Measurements from ENCODE around the gene SLX4IP.

Gene SLX4IP

DNA sequence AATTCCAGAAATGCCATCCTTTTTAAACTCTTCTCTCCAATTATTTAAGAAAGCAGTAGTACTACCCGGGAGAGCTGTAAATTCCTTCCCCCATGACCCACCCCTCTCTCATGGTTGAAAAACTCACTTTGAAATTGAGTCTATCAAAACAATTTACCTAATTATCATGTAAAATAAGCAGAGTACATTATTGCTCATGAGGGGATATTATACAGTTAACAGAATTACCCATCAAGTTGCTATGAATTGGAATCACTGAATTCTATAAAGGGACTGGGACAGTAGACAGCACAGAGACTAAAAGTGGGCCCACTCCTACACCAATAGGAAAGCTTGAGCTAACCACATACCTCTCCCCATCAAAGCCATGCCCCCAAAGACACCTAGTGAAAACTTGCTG lies 222.3 kb downstream of the SLX4IP start:
- H3K9ac ChIP-seq (ENCODE audit: low read depth in 1 of 2, low read length in 2 of 2) = no peak overlapping the region
- no peak overlapping the region for H3K4me3 ChIP-seq (ENCODE audit: low read length in 2 of 2)
- no peaks in the 10 kb centered on the region for H3K27me3 ChIP-seq (ENCODE audit: control insufficient read depth in 2 of 2, insufficient read depth in 2 of 2, low read length in 2 of 2)
- H3K4me1 ChIP-seq (ENCODE audit: control insufficient read depth in 2 of 2, insufficient read depth in 2 of 2, low read length in 2 of 2) = peaks cover 15 to 22% of the 10 kb centered on the region in 2 donors
- H3K27ac ChIP-seq (ENCODE audit: low read depth in 2 of 2, low read length in 2 of 2) = no peak overlapping the region
- peaks cover 63 to 65% of the 10 kb centered on the region in 2 donors for H3K36me3 ChIP-seq (ENCODE audit: control insufficient read depth in 2 of 2, insufficient read depth in 2 of 2, low read length in 2 of 2)
- H3K9me3 ChIP-seq (ENCODE audit: control insufficient read depth in 2 of 2, low read length in 2 of 2) = no peaks in the 10 kb centered on the region

DNA sequence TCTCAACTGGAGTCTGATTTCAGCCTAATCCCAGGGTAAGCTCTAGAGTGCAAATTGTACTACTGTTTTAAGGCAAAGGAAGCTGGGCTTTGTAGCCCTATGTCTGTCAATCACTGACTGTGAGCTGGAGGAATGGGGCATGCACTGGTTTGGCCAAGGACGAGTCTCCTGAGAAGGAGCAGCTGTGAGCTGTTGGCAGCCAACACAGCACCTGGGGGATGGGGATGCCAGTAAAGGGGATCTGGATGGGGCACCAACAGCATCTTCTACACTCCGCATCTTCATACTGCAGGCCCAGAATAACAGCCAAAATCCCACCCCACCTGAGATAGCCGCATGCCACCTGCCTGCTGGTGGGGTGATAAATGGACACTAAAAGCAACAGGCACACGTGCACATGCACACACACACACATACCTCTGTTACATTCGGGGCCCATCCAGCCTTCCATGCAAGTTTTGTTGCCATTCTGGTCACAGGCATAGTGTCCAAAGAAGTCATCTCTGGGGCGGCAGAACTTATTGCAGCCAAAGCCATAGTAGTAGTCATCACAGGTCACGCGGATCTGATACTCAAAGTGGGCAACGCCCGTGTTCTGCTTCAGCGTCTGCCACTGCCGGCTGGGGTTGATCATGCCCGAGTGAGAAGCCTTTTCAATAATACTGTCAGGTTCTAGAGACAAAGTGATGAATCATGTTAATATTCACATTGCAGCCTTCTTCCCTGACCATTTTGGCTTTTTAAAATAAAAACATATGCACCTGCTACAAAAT lies 223.1 kb downstream of the SLX4IP start:
- Histone ChIP-seq H3K4me3 (ENCODE audit: low read length in 2 of 2) (no peak overlapping the region), H3K9me3 (ENCODE audit: control insufficient read depth in 2 of 2, low read length in 2 of 2) (no peaks in the 10 kb centered on the region), H3K4me1 (ENCODE audit: control insufficient read depth in 2 of 2, insufficient read depth in 2 of 2, low read length in 2 of 2) (peaks cover 15 to 22% of the 10 kb centered on the region in 2 donors), H3K27me3 (ENCODE audit: control insufficient read depth in 2 of 2, insufficient read depth in 2 of 2, low read length in 2 of 2) (no peaks in the 10 kb centered on the region), H3K36me3 (ENCODE audit: control insufficient read depth in 2 of 2, insufficient read depth in 2 of 2, low read length in 2 of 2) (peaks cover 64 to 67% of the 10 kb centered on the region in 2 donors), H3K27ac (ENCODE audit: low read depth in 2 of 2, low read length in 2 of 2) (no peak overlapping the region), H3K9ac (ENCODE audit: low read depth in 1 of 2, low read length in 2 of 2) (no peak overlapping the region)

DNA sequence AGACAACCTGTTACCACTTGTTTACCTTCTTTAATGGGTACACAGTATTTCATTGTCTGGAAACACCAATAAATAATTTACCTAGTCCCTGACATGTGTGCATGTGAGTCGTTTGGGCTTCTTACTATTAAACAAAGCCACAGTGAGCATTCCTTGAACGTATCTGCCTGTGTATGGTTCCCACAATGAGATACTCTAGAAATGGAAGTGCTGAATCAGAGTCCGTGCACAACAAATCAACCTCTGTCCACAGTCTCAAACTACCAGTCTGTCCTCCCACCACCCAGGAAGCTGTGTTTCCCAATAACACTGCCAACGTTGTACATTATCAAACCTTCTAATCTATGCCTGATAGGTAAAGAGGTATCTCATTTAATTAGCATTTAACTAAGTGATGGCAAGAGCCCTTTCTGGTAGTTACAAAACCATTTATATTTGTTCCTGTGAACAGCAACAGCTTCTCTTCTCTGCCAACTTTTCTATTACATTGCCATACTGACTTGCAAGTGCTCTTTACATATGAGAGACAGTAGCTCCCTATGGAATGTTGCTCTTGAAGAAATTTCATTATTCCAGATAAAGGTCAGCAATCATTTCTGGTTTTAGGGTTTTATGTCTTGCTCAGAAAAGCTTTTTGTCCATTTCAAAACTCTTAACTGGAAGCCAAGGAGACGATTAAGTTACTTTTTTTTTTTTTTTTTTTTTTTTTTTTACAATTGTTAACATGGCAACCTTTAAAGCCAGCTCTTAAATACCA lies 223.9 kb downstream of the SLX4IP start:
- H3K27me3 ChIP-seq (ENCODE audit: control insufficient read depth in 2 of 2, insufficient read depth in 2 of 2, low read length in 2 of 2) = no peaks in the 10 kb centered on the region
- no peak overlapping the region for H3K27ac ChIP-seq (ENCODE audit: low read depth in 2 of 2, low read length in 2 of 2)
- peaks cover 15 to 22% of the 10 kb centered on the region in 2 donors for H3K4me1 ChIP-seq (ENCODE audit: control insufficient read depth in 2 of 2, insufficient read depth in 2 of 2, low read length in 2 of 2)
- H3K9ac ChIP-seq (ENCODE audit: low read depth in 1 of 2, low read length in 2 of 2) = no peak overlapping the region
- H3K4me3 ChIP-seq (ENCODE audit: low read length in 2 of 2) = no peak overlapping the region
- H3K9me3 ChIP-seq (ENCODE audit: control insufficient read depth in 2 of 2, low read length in 2 of 2) = no peaks in the 10 kb centered on the region
- H3K36me3 ChIP-seq (ENCODE audit: control insufficient read depth in 2 of 2, insufficient read depth in 2 of 2, low read length in 2 of 2) = peaks cover 67 to 73% of the 10 kb centered on the region in 2 donors

DNA sequence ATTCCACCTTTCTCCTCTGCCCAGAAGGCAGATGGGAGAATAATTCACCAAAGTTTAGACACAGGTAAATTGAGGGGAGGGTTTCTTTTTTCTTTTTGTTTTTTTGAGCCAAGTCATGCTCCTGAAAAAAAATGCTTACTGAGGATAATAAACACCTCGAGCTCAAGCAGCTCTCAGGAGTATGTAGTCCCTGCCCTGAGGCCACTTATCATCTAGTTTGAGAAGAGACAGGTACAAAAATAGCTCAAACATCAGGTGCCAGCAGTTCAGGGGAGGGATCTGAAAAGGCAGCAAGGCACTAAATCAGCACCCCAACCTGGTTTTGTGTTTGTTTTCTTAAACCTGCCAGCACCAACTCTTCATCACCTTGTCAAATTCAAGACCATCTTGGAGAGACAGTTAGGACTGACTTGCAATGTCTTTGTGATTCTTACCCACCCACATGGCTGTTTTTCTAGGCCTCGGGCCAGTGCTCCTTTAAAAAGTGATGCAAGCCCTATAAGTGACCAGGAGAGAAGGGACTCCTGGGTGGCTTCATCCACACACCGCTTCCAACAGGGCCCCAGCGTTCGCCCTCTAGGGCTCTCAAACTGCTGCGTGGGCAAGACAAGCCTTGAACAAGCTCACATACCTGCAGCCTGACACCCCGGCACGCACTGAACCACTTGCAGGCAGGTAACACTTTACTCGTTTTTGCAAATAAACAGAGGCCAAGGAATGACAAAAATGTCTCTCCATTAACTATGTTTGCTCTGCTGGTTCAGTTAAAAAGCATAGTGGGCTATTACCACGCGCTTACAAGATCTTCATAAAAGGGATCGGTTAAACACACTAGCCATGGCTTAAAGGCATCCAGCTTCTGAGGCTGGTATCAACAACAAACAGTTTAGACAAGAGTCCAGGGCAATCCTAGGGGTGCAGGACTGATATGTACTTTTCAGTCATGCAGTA lies 224.8 kb downstream of the SLX4IP start:
- H3K9me3 ChIP-seq (ENCODE audit: control insufficient read depth in 2 of 2, low read length in 2 of 2) = no peaks in the 10 kb centered on the region
- H3K27me3 ChIP-seq (ENCODE audit: control insufficient read depth in 2 of 2, insufficient read depth in 2 of 2, low read length in 2 of 2) = no peaks in the 10 kb centered on the region
- no peak overlapping the region for H3K27ac ChIP-seq (ENCODE audit: low read depth in 2 of 2, low read length in 2 of 2)
- peaks cover 14 to 15% of the 10 kb centered on the region in 2 donors for H3K4me1 ChIP-seq (ENCODE audit: control insufficient read depth in 2 of 2, insufficient read depth in 2 of 2, low read length in 2 of 2)
- peaks cover 68% of the 10 kb centered on the region in 2 donors for H3K36me3 ChIP-seq (ENCODE audit: control insufficient read depth in 2 of 2, insufficient read depth in 2 of 2, low read length in 2 of 2)
- no peak overlapping the region for H3K4me3 ChIP-seq (ENCODE audit: low read length in 2 of 2)
- no peak overlapping the region for H3K9ac ChIP-seq (ENCODE audit: low read depth in 1 of 2, low read length in 2 of 2)

DNA sequence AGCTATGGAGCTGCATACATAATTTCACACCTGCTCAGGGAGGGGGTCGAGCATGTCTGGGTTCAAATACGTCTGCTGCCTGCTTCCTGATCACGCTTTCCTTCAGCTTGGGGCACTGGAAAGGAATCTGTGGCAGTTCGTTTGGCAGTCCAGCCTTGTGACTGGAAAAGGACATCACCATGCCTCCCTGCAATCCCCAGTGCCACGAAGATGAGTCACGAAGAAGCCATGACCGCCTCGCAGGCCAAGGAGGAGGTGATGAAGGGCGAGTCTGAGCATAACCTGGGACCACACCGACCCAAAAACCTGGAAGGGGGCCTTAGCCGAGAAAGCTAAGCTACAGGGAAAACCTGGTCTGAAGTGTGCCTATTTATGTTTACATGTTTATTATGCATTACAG lies 225.6 kb downstream of the SLX4IP start:
- Histone ChIP-seq H3K27ac (ENCODE audit: low read depth in 2 of 2, low read length in 2 of 2) (no peak overlapping the region), H3K9me3 (ENCODE audit: control insufficient read depth in 2 of 2, low read length in 2 of 2) (no peaks in the 10 kb centered on the region), H3K27me3 (ENCODE audit: control insufficient read depth in 2 of 2, insufficient read depth in 2 of 2, low read length in 2 of 2) (no peaks in the 10 kb centered on the region), H3K9ac (ENCODE audit: low read depth in 1 of 2, low read length in 2 of 2) (no peak overlapping the region), H3K4me1 (ENCODE audit: control insufficient read depth in 2 of 2, insufficient read depth in 2 of 2, low read length in 2 of 2) (peaks cover 10 to 18% of the 10 kb centered on the region in 2 donors), H3K4me3 (ENCODE audit: low read length in 2 of 2) (no peak overlapping the region), H3K36me3 (ENCODE audit: control insufficient read depth in 2 of 2, insufficient read depth in 2 of 2, low read length in 2 of 2) (peaks cover 66 to 72% of the 10 kb centered on the region in 2 donors)

DNA sequence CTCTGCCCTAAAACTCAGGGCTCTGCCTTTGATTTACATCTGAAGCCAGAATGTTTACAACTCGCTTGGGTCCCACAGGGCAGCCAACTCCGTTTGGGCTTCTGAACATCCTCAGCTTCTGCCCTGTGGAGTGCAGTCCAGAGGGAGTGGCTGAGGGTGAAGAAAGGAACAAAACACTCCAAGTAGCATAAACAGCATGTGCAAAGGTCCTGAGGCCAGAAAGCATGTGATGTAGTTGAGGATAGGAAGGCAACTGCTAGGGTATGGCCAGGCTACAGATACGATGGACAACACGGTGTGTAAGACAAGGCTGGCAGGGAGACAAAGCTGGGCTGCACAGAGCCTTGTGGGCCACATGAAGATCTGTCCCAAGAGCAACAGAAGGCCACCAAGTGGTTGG lies 226.2 kb downstream of the SLX4IP start:
- Histone ChIP-seq H3K27me3 (ENCODE audit: control insufficient read depth in 2 of 2, insufficient read depth in 2 of 2, low read length in 2 of 2) (no peaks in the 10 kb centered on the region), H3K4me3 (ENCODE audit: low read length in 2 of 2) (no peak overlapping the region), H3K27ac (ENCODE audit: low read depth in 2 of 2, low read length in 2 of 2) (no peak overlapping the region), H3K4me1 (ENCODE audit: control insufficient read depth in 2 of 2, insufficient read depth in 2 of 2, low read length in 2 of 2) (peaks cover 10 to 22% of the 10 kb centered on the region in 2 donors), H3K36me3 (ENCODE audit: control insufficient read depth in 2 of 2, insufficient read depth in 2 of 2, low read length in 2 of 2) (peaks cover 63 to 72% of the 10 kb centered on the region in 2 donors), H3K9ac (ENCODE audit: low read depth in 1 of 2, low read length in 2 of 2) (no peak overlapping the region), H3K9me3 (ENCODE audit: control insufficient read depth in 2 of 2, low read length in 2 of 2) (no peaks in the 10 kb centered on the region)

DNA sequence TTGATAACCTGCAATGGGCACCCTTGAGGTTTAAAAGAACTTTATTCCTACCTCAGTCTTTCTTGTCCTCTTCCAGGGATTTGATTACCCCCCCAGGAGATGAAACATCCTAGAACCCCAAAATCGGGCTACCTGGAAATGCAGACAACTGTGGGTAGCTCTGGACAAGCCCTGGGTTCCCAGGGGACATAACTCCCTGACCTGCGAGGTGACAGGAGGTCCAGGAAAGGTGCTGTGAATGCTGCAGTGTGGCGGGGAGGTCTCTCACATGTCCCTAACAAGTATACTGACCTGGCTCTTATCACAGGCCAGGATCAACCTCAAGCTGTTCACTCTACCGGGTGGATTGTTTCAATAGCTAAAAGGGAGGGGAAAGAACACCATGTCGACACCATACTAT lies 227.0 kb downstream of the SLX4IP start:
- no peaks in the 10 kb centered on the region for H3K27me3 ChIP-seq (ENCODE audit: control insufficient read depth in 2 of 2, insufficient read depth in 2 of 2, low read length in 2 of 2)
- peaks cover 9 to 24% of the 10 kb centered on the region in 2 donors for H3K4me1 ChIP-seq (ENCODE audit: control insufficient read depth in 2 of 2, insufficient read depth in 2 of 2, low read length in 2 of 2)
- H3K4me3 ChIP-seq (ENCODE audit: low read length in 2 of 2) = no peak overlapping the region
- H3K9ac ChIP-seq (ENCODE audit: low read depth in 1 of 2, low read length in 2 of 2) = no peak overlapping the region
- no peaks in the 10 kb centered on the region for H3K9me3 ChIP-seq (ENCODE audit: control insufficient read depth in 2 of 2, low read length in 2 of 2)
- H3K27ac ChIP-seq (ENCODE audit: low read depth in 2 of 2, low read length in 2 of 2) = no peak overlapping the region
- peaks cover 64 to 73% of the 10 kb centered on the region in 2 donors for H3K36me3 ChIP-seq (ENCODE audit: control insufficient read depth in 2 of 2, insufficient read depth in 2 of 2, low read length in 2 of 2)

DNA sequence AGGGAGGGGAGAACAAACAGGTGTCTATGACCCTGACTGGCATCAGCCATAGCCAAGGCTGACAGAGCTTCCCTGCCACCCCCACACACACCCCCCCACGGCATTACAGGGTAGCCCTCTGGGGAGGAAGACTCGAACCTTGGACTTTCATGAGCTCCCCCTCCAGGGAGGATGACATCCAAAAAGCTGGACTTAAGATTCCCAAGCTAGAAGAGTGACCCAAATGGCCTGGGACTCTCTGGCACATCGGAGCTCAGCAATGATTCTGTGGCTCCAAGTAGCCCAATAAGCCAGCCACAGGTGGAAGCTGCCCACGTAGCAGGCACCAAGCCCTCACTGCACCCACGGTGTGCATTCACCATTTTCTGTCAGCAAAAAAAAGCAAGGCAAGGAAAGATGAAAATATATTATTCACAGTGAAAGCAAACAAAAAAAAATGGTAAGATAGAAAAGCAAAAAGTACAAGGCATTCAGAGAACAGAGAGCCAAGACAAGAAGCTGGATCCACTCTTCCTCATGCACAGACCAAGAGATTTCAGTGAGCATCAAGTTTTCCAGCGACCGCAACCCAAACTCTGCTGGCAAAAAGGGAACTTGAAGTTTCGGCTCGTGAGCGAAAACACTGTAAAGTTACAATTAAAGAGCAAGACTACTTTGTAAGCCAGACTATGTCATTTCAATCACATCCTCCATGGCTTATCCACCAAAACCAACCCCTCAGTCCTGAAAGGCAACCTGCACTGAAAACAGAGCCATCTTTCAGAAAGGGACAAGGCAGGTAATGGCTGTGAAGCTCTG lies 227.8 kb downstream of the SLX4IP start:
- Histone ChIP-seq H3K36me3 (ENCODE audit: control insufficient read depth in 2 of 2, insufficient read depth in 2 of 2, low read length in 2 of 2) (peaks cover 66 to 78% of the 10 kb centered on the region in 2 donors), H3K9ac (ENCODE audit: low read depth in 1 of 2, low read length in 2 of 2) (no peak overlapping the region), H3K27ac (ENCODE audit: low read depth in 2 of 2, low read length in 2 of 2) (no peak overlapping the region), H3K27me3 (ENCODE audit: control insufficient read depth in 2 of 2, insufficient read depth in 2 of 2, low read length in 2 of 2) (no peaks in the 10 kb centered on the region), H3K9me3 (ENCODE audit: control insufficient read depth in 2 of 2, low read length in 2 of 2) (no peaks in the 10 kb centered on the region), H3K4me3 (ENCODE audit: low read length in 2 of 2) (no peak overlapping the region), H3K4me1 (ENCODE audit: control insufficient read depth in 2 of 2, insufficient read depth in 2 of 2, low read length in 2 of 2) (peaks cover 15 to 24% of the 10 kb centered on the region in 2 donors)

DNA sequence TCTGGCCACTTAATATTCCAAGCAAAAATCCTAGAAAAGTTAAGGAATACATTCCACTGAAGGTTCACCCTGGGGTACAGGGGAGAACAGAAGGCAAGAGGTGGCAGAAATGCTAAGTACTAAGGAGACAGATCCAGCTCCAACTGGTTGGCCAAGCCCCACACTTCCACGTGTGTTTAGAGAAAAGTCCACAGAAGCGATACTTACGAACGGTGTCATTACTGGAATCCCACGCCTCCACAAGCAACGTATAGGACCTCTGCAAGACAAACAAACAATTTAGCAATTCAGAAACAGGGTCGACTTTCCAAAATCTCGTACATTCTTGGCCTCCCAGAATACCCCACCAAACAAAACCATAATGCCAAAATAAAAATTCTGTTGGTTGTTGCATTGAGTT lies 228.7 kb downstream of the SLX4IP start:
- Histone ChIP-seq H3K4me1 (ENCODE audit: control insufficient read depth in 2 of 2, insufficient read depth in 2 of 2, low read length in 2 of 2) (peaks cover 15 to 24% of the 10 kb centered on the region in 2 donors), H3K4me3 (ENCODE audit: low read length in 2 of 2) (no peak overlapping the region), H3K36me3 (ENCODE audit: control insufficient read depth in 2 of 2, insufficient read depth in 2 of 2, low read length in 2 of 2) (peaks cover 62 to 80% of the 10 kb centered on the region in 2 donors), H3K9ac (ENCODE audit: low read depth in 1 of 2, low read length in 2 of 2) (no peak overlapping the region), H3K27me3 (ENCODE audit: control insufficient read depth in 2 of 2, insufficient read depth in 2 of 2, low read length in 2 of 2) (no peaks in the 10 kb centered on the region), H3K9me3 (ENCODE audit: control insufficient read depth in 2 of 2, low read length in 2 of 2) (no peaks in the 10 kb centered on the region), H3K27ac (ENCODE audit: low read depth in 2 of 2, low read length in 2 of 2) (no peak overlapping the region)
